GM19463 (cell line): ENCODE results near the gene RGS9.
"Not testable (repeated sequence)": the region's sequence is repeated elsewhere in the genome, so short reads cannot be mapped to it uniquely, and the experiment has no call there.

Experiments used
- ATAC-seq: cut with Tn5 transposase; IDR thresholded peaks from one replicate; pipeline ENCODE4 v1.9.1; 2021; ENCODE audit warnings: mild to moderate bottlenecking, moderate library complexity; ENCODE audit not compliant: unreplicated experiment

The RGS9 gene

GRCh38 chr17:65180752-65181236 is 43.6 kb downstream of the RGS9 start:
- not testable (repeated sequence) for ATAC-seq

GRCh38 chr17:65181237-65182061 is 44.3 kb downstream of the RGS9 start:
- ATAC-seq, result peak; percentile 72

GRCh38 chr17:65182233-65182632 is 45.1 kb downstream of the RGS9 start:
- peak; percentile 28 for ATAC-seq

- no peak for ATAC-seq
Observed at GRCh38 chr17:65183736-65184135, 46.6 kb downstream of the RGS9 start.

- no peak for ATAC-seq
Observed at GRCh38 chr17:65184235-65184959, 47.2 kb downstream of the RGS9 start.

GRCh38 chr17:65185062-65185461 is 47.9 kb downstream of the RGS9 start:
- ATAC-seq, result no peak

- no peak for ATAC-seq
Observed at GRCh38 chr17:65185668-65186382, 48.7 kb downstream of the RGS9 start.

GRCh38 chr17:65190467-65191097 is 53.4 kb downstream of the RGS9 start:
- no peak for ATAC-seq

- ATAC-seq, result no peak
Observed at GRCh38 chr17:65191811-65192740, 54.9 kb downstream of the RGS9 start.

- ATAC-seq, result no peak
Observed at GRCh38 chr17:65193305-65193704, 56.1 kb downstream of the RGS9 start.

- ATAC-seq, result no peak
Observed at GRCh38 chr17:65193716-65194293, 56.6 kb downstream of the RGS9 start.

- ATAC-seq, result no peak
Observed at GRCh38 chr17:65194670-65195334, 57.6 kb downstream of the RGS9 start.

- no peak for ATAC-seq
Observed at GRCh38 chr17:65195716-65196115, 58.5 kb downstream of the RGS9 start.

GRCh38 chr17:65196617-65197016 is 59.4 kb downstream of the RGS9 start:
- ATAC-seq, result no peak

- ATAC-seq, result no peak
Observed at GRCh38 chr17:65197201-65197600, 60.0 kb downstream of the RGS9 start.

GRCh38 chr17:65198653-65199382 is 61.6 kb downstream of the RGS9 start:
- no peak for ATAC-seq

- no peak for ATAC-seq
Observed at GRCh38 chr17:65201331-65201730, 64.2 kb downstream of the RGS9 start.

- ATAC-seq, result no peak
Observed at GRCh38 chr17:65202844-65203571, 65.8 kb downstream of the RGS9 start.
